Sigmoid colon (tissue), 4 donors: ENCODE measurements around the gene KDELR3.

Experiments
- POLR2AphosphoS5 ChIP-seq, 4 donors: sonication (generic); formaldehyde crosslinking; IDR thresholded peaks; one replicate each; pipeline ENCODE4 v1.6.1; 2017; ENCODE audit warnings: antibody characterized with exemption in 4 of 4
- TF ChIP-seq, protein P1 (sequence below), 4 experiments: fragments of 450-650 bp in 3 of 4; fragments of 200-600 bp in 1 of 4; IDR thresholded peaks; one replicate each; pipeline ENCODE4 v1.5.1; 2016 to 2019; ENCODE audit warnings: antibody characterized with exemption in 4 of 4, mild to moderate bottlenecking in 3 of 4, moderate library complexity in 2 of 4

DNA sequence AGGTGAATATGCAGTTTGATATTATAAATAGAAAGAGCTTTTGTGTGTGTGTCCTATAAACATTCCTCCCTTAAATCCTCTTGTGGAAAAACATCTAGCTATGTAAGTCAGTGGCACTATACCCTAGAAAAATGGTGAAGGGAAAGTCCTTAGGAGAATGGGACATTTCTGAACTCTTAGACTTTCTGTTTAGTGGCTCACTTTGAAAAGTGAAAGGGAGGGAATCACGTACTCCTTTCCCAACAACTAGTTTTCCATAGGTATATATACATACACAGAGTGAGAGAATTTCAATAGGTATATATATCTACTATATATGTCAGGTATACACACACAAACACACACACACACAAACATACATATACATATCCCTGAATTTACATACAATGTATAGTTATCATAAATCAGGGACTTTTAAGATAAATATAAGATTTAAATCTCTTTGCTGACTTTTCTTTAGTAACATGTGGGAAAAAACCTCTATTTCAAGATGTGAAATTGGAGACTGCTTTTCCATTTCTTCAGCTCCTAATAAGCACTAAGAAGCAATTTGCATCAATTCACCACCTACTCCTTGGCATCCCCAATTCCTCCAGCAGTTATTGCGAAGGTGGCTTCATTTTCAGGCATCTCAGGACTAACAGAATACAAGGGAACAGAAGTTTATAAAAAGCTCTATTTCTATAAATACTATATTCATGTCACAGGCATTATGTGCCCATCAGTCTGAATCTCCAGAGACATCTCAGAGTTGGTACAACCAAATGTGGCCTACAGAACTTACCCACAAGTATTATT lies 51.8 kb downstream of the KDELR3 start:
- TF ChIP-seq POLR2AphosphoS5 (IDR thresholded peaks at IDR 0.05) = no peak
- TF ChIP-seq, protein P1, sequence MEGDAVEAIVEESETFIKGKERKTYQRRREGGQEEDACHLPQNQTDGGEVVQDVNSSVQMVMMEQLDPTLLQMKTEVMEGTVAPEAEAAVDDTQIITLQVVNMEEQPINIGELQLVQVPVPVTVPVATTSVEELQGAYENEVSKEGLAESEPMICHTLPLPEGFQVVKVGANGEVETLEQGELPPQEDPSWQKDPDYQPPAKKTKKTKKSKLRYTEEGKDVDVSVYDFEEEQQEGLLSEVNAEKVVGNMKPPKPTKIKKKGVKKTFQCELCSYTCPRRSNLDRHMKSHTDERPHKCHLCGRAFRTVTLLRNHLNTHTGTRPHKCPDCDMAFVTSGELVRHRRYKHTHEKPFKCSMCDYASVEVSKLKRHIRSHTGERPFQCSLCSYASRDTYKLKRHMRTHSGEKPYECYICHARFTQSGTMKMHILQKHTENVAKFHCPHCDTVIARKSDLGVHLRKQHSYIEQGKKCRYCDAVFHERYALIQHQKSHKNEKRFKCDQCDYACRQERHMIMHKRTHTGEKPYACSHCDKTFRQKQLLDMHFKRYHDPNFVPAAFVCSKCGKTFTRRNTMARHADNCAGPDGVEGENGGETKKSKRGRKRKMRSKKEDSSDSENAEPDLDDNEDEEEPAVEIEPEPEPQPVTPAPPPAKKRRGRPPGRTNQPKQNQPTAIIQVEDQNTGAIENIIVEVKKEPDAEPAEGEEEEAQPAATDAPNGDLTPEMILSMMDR (IDR thresholded peaks at IDR 0.05) = no peak
